T-helper 1 cell treated with Interleukin-12 subunit alpha and Interleukin-12 subunit beta and Interleukin-4 antibody, amounts not matched to agents 30 ng/mL and 1 ng/mL, for 36 hours (primary cell): ENCODE results near the gene PRAF2. TPM values are rescaled to one million over a fixed set of nuclear protein-coding genes. Genes with fewer than 3 reads are reported as not detected.

Experiments
- intact Hi-C: fragments of 100-400 bp; cut with micrococcal nuclease; formaldehyde crosslinking; loops from one replicate; pipeline ENCODE4 v1.15.1; 2024
- total RNA-seq: library from RNA; stranded (reverse); gene quantifications from 2 replicates; pipeline ENCODE4 v1.2.3, GENCODE V29; 2022

The PRAF2 gene
- total RNA-seq, 1 donor from 2014 or later: 20.9 TPM

DNA sequence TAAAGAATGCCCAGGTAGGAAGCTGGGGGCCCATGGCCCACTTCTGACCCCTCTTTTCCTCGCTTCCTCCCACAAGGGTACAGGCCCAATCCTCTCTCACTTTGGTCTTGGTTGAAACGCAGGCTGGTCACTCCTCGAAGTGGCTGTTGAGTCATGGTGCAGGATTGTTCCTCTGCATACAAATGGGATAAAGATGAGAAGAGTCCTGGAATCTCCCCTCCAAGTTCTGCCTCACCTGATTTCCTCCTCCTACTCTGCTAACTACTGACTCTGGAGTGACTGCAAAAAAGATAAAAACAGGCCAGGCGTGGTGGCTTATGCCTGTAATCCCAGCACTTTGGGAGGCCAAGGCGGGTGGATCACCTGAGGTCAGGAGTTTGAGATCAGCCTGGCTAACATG, 4.1 kb upstream of the PRAF2 start:
- intact Hi-C loops: no loop called here

GRCh38 chrX:49075347-49075746, 1.5 kb upstream of the PRAF2 start:
- intact Hi-C loops: no loop called here

DNA sequence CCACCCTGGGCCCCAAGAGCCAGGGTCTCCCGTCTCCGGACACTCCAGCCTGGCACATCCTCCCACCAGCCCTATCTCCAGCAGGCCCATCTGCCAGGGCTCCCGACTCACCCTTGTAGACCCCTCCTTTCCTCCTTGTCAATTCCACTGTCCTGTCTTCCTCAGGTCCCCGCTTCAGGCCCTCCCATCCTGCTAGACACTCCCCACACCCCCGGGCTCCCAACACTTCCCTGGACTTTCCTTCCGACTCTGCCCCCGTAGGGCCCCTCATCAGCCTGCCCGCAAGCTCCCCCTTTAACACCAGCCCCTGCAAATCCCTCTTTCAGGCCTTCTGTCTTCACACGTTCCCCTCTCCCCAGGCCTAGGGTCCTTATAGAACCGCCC, 1.1 kb downstream of the PRAF2 start:
- intact Hi-C loops: loop anchor here (5.0 kb wide), 1 partner anchor 85 kb away; no protein-coding TSS in a partner anchor

- intact Hi-C loops: loop anchor here (5.0 kb wide), 1 partner anchor 85 kb away; no protein-coding TSS in a partner anchor
Observed at GRCh38 chrX:49071877-49072711, 1.7 kb downstream of the PRAF2 start.

GRCh38 chrX:49070988-49071387, 2.8 kb downstream of the PRAF2 start:
- intact Hi-C loops: loop anchor here (5.0 kb wide), 1 partner anchor 86 kb away; no protein-coding TSS in a partner anchor

GRCh38 chrX:49069038-49069437, 4.8 kb downstream of the PRAF2 start:
- intact Hi-C loops: no loop called here

GRCh38 chrX:49067285-49068120, 6.3 kb downstream of the PRAF2 start:
- intact Hi-C loops: no loop called here

GRCh38 chrX:49066690-49067089, 7.1 kb downstream of the PRAF2 start:
- intact Hi-C loops: no loop called here

DNA sequence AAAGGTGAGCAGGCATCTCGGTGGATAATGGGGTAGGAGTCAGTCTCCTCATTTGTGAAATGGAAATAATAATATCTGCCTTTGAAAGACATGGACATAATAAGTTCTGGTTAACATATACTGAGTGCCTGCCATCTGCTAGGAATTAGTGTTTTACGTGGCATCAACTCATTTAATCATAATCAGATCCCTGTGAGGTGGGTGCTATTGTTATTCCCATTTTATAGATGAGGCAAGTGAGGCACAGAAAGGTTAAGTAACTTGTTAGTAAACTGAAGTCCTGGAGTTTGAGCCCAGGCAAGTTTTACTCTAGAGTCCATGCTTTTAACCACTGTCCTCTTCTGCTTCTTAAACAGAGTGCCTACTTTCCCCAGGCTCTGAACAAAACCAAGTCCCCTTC, 7.5 kb downstream of the PRAF2 start:
- intact Hi-C loops: no loop called here

DNA sequence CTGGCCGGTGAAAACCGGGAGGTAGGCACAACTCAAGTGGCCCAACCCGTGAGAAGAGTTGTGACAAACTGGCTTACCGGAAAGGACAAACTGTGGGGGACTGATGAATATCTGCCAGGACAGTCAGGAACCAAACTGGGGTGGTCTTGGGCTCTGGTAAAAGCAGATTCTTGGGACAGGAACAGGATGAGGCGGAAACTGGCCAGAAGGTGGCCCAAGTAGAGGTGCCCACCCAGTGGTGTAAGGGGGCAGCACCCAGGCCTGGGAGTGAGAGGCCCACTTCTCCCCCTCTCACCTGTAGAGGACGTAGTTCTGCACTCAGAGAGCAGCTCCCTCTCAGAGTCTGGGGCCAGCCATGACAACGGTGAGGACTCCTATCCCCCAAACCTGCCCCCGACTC, 9.1 kb downstream of the PRAF2 start:
- intact Hi-C loops: no loop called here

GRCh38 chrX:49064303-49064702, 9.5 kb downstream of the PRAF2 start:
- intact Hi-C loops: no loop called here

- intact Hi-C loops: no loop called here
Observed at GRCh38 chrX:49063715-49064114, 10.1 kb downstream of the PRAF2 start.

DNA sequence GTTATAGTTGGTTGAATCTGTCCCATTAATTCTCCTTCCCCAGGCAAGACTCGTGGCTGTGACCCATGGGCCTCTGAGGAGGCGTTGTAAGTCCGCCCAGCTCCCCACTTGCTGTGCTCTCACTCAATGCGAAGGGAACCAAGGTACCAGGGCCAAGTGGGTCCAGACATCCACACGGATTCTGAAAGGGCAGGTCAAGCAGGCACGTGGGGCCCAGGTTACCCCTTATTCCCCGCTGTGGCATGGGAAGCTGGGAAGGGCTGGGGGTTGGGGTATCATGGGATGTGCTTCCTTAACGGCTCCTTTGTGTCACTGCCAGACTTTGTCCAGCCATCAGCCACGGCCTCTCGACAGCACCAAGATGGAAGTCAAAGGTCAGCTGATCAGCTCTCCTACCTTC, 11.9 kb downstream of the PRAF2 start:
- intact Hi-C loops: no loop called here

DNA sequence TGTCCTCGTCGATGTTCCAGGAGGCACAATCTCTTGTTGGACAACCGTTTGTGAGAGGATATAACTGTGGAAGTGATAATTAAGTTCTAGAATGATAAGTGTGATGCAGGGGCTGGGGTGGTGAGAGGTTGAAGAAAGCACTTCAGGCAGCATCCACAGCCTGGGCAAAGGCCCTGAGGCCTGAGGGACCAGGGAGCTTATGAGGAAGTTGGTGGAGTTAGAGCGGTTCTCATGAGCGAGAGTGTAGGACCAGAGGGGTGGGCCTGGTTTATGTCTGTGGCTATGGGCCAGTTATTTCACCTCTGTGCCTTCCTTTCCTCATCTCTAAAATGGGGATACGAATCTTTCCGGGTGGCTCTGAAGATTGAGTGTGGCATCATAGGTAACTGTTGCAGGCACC, 12.3 kb downstream of the PRAF2 start:
- intact Hi-C loops: no loop called here

- intact Hi-C loops: no loop called here
Observed at GRCh38 chrX:49060914-49061313, 12.9 kb downstream of the PRAF2 start.

DNA sequence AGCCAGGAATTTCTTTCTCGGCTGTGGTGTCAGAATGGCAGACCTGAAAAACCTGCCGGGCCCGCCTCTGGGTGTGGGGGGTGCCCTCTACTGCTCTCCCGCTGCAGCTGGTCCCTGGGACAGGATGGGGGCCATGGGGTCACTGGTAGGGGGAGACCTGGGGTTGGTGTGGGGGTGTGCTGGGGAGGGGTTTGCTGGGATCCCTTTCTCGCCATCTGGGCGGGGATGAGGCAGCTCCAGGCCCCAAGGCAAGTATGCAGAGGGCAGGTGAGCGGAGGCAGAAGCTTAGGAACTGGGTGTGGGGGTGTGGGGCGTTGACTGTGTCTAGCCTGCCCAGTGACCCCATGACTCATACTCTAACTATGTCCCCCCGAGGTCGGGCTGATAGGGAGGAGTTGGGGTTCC, 14.1 kb downstream of the PRAF2 start:
- intact Hi-C loops: no loop called here

DNA sequence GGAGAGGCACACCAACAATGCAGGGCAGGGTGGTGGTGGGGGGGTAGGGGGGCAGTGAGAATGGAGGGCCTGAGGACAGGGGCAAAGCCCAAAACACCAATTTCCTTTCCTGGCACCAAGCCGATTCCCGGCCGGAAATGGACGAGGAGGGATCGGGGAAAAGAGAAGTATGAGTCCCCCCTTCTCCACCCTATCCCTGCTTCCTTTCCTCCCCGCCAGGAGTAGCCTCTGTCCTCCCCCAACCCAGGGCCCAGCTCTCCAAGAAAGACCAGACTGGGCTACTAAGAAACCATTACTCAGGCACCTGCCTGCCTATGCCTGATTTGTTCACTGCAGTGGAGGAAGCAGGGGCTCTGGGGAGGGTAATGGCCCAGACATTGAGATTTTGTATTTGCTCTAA, 14.6 kb downstream of the PRAF2 start:
- intact Hi-C loops: no loop called here

- intact Hi-C loops: no loop called here
Observed at GRCh38 chrX:49058794-49059193, 15.0 kb downstream of the PRAF2 start, which contains the start of gene CCDC120. Gene CCDC120, plus strand, starts transcription at chrX:49058999. Its CDS starts 3,043 bp downstream, at chrX:49062042.

GRCh38 chrX:49054073-49054762, 19.6 kb downstream of the PRAF2 start:
- intact Hi-C loops: no loop called here

DNA sequence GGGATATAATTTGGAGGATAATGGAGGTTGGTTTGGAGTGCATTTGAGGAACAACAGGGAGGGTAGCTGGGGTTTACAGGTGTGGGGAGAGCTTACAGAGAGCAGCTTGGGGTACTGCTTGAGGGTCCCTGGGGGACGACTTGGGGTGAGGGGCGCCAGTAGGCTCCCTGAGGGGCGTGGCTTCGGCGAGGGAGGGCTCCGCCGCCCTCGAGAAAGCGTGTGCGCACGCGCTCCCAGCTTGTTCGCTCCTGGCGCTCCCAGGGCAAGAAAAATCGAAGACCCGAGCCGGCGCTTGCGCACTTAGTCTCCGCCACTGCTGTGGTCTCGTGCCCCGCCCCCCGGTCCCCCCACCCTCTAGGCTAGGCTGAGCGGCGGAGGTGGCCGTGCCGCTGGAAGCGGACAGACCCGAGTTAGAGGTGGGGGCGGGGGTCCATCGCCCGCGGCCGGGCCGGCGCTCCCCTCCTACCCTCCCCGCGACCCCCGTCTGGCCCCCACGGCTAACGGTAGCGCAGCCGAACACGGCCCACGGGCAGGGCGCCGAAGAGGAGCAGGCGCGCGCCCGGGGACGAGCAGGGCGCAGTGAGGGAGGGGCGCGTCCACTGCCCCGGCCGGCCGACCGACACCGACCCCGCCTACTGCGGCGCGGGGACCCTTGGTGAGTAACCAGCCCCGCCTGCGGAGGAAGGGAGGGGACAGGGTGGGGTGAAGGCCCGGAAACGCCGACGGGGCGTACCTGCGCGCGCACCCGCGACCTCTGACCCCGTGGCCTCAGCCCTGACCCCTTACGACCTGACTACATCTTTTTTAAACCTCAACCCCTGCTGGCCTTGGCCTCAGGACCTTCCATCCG, 20.4 kb downstream of the PRAF2 start:
- intact Hi-C loops: loop anchor here (1.0 kb wide), 4 partner anchors 10 to 48 kb away; partner anchors contain the start of genes PRAF2, TFE3 and WDR45

GRCh38 chrX:49043987-49044281, 29.9 kb downstream of the PRAF2 start:
- intact Hi-C loops: loop anchor here (1.0 to 5.0 kb wide), 18 partner anchors 9 to 567 kb away; partner anchors contain the start of genes EBP, FTSJ1, GPKOW and GRIPAP1
